K562 (cell line): Measurements from ENCODE around the gene PRXL2B. TPM values are rescaled to one million over a fixed set of nuclear protein-coding genes. Genes with fewer than 3 reads are reported as not detected.

Source experiments
- CC2D1A ChIP-seq: fragments of 450-650 bp; IDR thresholded peaks from 2 replicates; pipeline ENCODE4 v1.6.1; 2017; ENCODE audit warnings: mild to moderate bottlenecking
- DMBX1 ChIP-seq: fragments of 250-450 bp; sonication (Bioruptor Pico); IDR thresholded peaks from 2 replicates; pipeline ENCODE4 v1.8.0; 2022; ENCODE audit warnings: inconsistent platforms, mild to moderate bottlenecking, moderate library complexity, borderline replicate concordance
- FOXA3 ChIP-seq, 2 experiments: fragments of 450-650 bp in 1 of 2; sonication (generic) in 1 of 2; formaldehyde crosslinking; IDR thresholded peaks in 1 of 2; conservative IDR thresholded peaks in 1 of 2; 2 replicates each; pipeline versions ENCODE4 v1.4.0 to v1.8.0; 2020 to 2022; ENCODE audit warnings: mild to moderate bottlenecking in 2 of 2, missing genetic modification reagents in 1 of 2
- LEF1 ChIP-seq: fragments of 450-650 bp; IDR thresholded peaks from 2 replicates; pipeline ENCODE4 v1.6.1; 2016; ENCODE audit warnings: mild to moderate bottlenecking
- MAFK ChIP-seq: IDR thresholded peaks from 2 replicates; pipeline ENCODE4 v1.6.1; 2011; ENCODE audit warnings: low read length, improper control_type of control experiment
- MEF2D ChIP-seq: conservative IDR thresholded peaks from 2 replicates; pipeline ENCODE4 v1.6.1; 2016; ENCODE audit warnings: low read depth, missing genetic modification characterization, missing compliant biosample characterization
- PHB2 ChIP-seq: fragments of 450-650 bp; IDR thresholded peaks from 2 replicates; pipeline ENCODE4 v1.6.1; 2017; ENCODE audit warnings: low read depth
- POLR2AphosphoS2 ChIP-seq: IDR thresholded peaks from 2 replicates; pipeline ENCODE4 v1.6.1; 2012; ENCODE audit warnings: low read length, improper control_type of control experiment
- PURB ChIP-seq: sonication (generic); formaldehyde crosslinking; IDR thresholded peaks from 2 replicates; pipeline ENCODE4 v1.9.0; 2021; ENCODE audit warnings: low read depth, mild to moderate bottlenecking, missing genetic modification reagents
- RCOR1 ChIP-seq, 2 experiments: IDR thresholded peaks; 2 replicates each; pipeline ENCODE4 v1.6.1; 2012; ENCODE audit warnings: low read depth in 2 of 2, low read length in 2 of 2, borderline replicate concordance in 1 of 2, improper control_type of control experiment in 1 of 2
- RFX1 ChIP-seq: fragments of 450-650 bp; IDR thresholded peaks from 2 replicates; pipeline ENCODE4 v1.6.1; 2016; ENCODE audit warnings: mild to moderate bottlenecking, moderate library complexity
- SIN3B ChIP-seq: fragments of 450-650 bp; IDR thresholded peaks from 2 replicates; pipeline ENCODE4 v1.6.1; 2017; ENCODE audit warnings: low read depth, mild to moderate bottlenecking, moderate library complexity
- SMAD1 ChIP-seq: fragments of 150-350 bp; IDR thresholded peaks from 2 replicates; pipeline ENCODE4 v1.6.1; 2014; ENCODE audit warnings: low read length, low read depth; ENCODE audit not compliant: partially characterized antibody
- TAL1 ChIP-seq: fragments of 450-650 bp; IDR thresholded peaks from 2 replicates; pipeline ENCODE4 v1.6.1; 2016; ENCODE audit warnings: mild to moderate bottlenecking
- TCF7 ChIP-seq: sonication (generic); IDR thresholded peaks from 2 replicates; pipeline ENCODE4 v1.6.1; 2016; ENCODE audit warnings: antibody characterized with exemption, borderline replicate concordance
- ZNF217 ChIP-seq: sonication (generic); formaldehyde crosslinking; IDR thresholded peaks from 2 replicates; pipeline ENCODE4 v1.8.0; 2022; ENCODE audit warnings: mild to moderate bottlenecking, missing genetic modification reagents
- ZNF3 ChIP-seq: fragments of 250-450 bp; sonication (Bioruptor Pico); IDR thresholded peaks from 2 replicates; pipeline ENCODE4 v1.5.0; 2021; ENCODE audit warnings: mild to moderate bottlenecking, moderate library complexity
- ZNF444 ChIP-seq: fragments of 250-450 bp; sonication (Bioruptor Pico); IDR thresholded peaks from 2 replicates; pipeline ENCODE4 v1.4.0; 2020; ENCODE audit warnings: mild to moderate bottlenecking, moderate library complexity
- polyA plus RNA-seq, 8 experiments: library from polyadenylated mRNA; depleted of rRNA in 4 of 8; stranded (reverse) in 5 of 8; unstranded in 3 of 8; fragments of >200 nt; fragmentation: Nextera tagmentation in 2 of 8; fragmentation: Illumina TruSeq in 1 of 8; extraction: Ambion mirVana in 2 of 8; extraction: Trizol in 1 of 8; gene quantifications; 2 replicates each; pipeline versions ENCODE4 v1.2.1 to v1.2.3, GENCODE V29; 2011 to 2014; ENCODE audit warnings: inconsistent platforms in 1 of 8, missing spikeins in 1 of 8
- total RNA-seq, 7 experiments: library from RNA; depleted of rRNA in 6 of 7; stranded (reverse); fragments of >200 nt in 6 of 7; fragmentation: Illumina TruSeq in 2 of 7; extraction: Trizol in 2 of 7; gene quantifications; 2 replicates each; pipeline versions ENCODE4 v1.2.1 to v1.2.3, GENCODE V29; 2011 to 2021; ENCODE audit warnings: low replicate concordance in 1 of 7
- TF ChIP-seq, protein P1 (sequence below): fragments of 450-650 bp; IDR thresholded peaks from 2 replicates; pipeline ENCODE4 v1.7.1; 2018; ENCODE audit warnings: mild to moderate bottlenecking, low read depth; ENCODE audit not compliant: partially characterized antibody
- TF ChIP-seq, protein P2 (sequence below): fragments of 250-450 bp; sonication (Bioruptor Pico); IDR thresholded peaks from 2 replicates; pipeline ENCODE4 v1.8.0; 2021; ENCODE audit warnings: moderate library complexity, mild to moderate bottlenecking, inconsistent platforms
- TF ChIP-seq, protein P3 (sequence below): fragments of 450-650 bp; IDR thresholded peaks from 2 replicates; pipeline ENCODE4 v1.6.1; 2017; ENCODE audit warnings: antibody characterized with exemption
- TF ChIP-seq, protein P4 (sequence below): fragments of 250-450 bp; sonication (Bioruptor Pico); IDR thresholded peaks from 2 replicates; pipeline ENCODE4 v1.8.0; 2022; ENCODE audit warnings: inconsistent platforms, mild to moderate bottlenecking, moderate library complexity, borderline replicate concordance

PRXL2B gene
- total and polyA plus RNA-seq, 9 of the 15 experiments (the other 6 are each of a cell fraction or from before 2014, with no cell fraction given): 0.99 to 25.3 (median 11.8) TPM

DNA sequence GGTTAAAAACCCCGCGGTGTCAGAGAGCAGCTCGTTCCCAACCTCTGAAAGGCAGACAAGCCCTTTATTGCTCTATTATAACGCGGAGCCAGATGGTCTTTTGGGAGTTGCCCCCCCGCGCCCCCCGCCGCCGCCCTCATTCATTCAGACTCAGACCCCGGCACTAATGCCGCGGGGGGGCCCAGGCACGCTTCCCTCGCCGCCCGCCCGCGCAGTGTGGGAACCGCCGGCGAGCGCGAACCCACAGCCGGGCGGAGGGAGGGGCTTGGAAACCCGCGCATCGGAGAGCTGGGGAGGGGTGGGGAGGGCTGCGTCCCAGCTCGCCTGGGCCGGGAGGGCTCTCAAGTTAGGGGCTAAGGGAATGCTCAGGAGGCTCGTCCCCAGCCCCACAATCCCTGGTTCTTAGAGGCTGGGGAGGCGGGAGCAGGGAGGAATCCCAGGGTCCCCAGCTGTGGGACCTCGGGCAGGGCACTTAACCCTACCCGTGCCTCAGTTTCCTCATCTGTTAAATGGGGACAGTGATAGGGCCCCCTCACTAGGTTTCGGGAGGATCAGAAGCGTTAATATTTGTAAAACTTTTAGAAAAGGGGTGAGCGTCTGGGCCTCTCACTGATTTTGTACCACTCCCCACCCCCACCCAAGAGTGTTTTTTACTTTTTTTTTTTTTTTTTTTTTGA, 45.6 kb upstream of the PRXL2B start (continued):
- TF ChIP-seq, protein P1, sequence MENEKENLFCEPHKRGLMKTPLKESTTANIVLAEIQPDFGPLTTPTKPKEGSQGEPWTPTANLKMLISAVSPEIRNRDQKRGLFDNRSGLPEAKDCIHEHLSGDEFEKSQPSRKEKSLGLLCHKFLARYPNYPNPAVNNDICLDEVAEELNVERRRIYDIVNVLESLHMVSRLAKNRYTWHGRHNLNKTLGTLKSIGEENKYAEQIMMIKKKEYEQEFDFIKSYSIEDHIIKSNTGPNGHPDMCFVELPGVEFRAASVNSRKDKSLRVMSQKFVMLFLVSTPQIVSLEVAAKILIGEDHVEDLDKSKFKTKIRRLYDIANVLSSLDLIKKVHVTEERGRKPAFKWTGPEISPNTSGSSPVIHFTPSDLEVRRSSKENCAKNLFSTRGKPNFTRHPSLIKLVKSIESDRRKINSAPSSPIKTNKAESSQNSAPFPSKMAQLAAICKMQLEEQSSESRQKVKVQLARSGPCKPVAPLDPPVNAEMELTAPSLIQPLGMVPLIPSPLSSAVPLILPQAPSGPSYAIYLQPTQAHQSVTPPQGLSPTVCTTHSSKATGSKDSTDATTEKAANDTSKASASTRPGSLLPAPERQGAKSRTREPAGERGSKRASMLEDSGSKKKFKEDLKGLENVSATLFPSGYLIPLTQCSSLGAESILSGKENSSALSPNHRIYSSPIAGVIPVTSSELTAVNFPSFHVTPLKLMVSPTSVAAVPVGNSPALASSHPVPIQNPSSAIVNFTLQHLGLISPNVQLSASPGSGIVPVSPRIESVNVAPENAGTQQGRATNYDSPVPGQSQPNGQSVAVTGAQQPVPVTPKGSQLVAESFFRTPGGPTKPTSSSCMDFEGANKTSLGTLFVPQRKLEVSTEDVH: no peak
- TF ChIP-seq SIN3B (no peak), SMAD1 (no peak), MAFK (no peak), TCF7 (no peak), ZNF3 (no peak), RCOR1 (IDR thresholded peaks at IDR 0.05; ENCODE audit: borderline replicate concordance in 1 of 2, low read depth in 2 of 2, low read length in 2 of 2) (peak in 1 of 2 experiments; percentile 55; a peak in 1 of 4 replicates), PHB2 (no peak), LEF1 (no peak), FOXA3 (CRISPR knock-in tag; conservative IDR thresholded peaks at IDR 0.05 in 1 of 2, IDR thresholded peaks at IDR 0.05 in 1 of 2) (no peak), MEF2D (no peak), RFX1 (no peak), ZNF217 (CRISPR knock-in tag) (no peak), PURB (no peak), TAL1 (no peak), ZNF444 (no peak), POLR2AphosphoS2 (no peak), CC2D1A (0 out of 2 replicates have a peak, but pooled peaks have one; percentile 31), DMBX1 (CRISPR knock-in tag) (no peak)
- TF ChIP-seq, protein P2, sequence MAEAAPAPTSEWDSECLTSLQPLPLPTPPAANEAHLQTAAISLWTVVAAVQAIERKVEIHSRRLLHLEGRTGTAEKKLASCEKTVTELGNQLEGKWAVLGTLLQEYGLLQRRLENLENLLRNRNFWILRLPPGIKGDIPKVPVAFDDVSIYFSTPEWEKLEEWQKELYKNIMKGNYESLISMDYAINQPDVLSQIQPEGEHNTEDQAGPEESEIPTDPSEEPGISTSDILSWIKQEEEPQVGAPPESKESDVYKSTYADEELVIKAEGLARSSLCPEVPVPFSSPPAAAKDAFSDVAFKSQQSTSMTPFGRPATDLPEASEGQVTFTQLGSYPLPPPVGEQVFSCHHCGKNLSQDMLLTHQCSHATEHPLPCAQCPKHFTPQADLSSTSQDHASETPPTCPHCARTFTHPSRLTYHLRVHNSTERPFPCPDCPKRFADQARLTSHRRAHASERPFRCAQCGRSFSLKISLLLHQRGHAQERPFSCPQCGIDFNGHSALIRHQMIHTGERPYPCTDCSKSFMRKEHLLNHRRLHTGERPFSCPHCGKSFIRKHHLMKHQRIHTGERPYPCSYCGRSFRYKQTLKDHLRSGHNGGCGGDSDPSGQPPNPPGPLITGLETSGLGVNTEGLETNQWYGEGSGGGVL: no peak
- TF ChIP-seq, protein P3, sequence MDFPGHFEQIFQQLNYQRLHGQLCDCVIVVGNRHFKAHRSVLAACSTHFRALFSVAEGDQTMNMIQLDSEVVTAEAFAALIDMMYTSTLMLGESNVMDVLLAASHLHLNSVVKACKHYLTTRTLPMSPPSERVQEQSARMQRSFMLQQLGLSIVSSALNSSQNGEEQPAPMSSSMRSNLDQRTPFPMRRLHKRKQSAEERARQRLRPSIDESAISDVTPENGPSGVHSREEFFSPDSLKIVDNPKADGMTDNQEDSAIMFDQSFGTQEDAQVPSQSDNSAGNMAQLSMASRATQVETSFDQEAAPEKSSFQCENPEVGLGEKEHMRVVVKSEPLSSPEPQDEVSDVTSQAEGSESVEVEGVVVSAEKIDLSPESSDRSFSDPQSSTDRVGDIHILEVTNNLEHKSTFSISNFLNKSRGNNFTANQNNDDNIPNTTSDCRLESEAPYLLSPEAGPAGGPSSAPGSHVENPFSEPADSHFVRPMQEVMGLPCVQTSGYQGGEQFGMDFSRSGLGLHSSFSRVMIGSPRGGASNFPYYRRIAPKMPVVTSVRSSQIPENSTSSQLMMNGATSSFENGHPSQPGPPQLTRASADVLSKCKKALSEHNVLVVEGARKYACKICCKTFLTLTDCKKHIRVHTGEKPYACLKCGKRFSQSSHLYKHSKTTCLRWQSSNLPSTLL: no peak
- TF ChIP-seq, protein P4, sequence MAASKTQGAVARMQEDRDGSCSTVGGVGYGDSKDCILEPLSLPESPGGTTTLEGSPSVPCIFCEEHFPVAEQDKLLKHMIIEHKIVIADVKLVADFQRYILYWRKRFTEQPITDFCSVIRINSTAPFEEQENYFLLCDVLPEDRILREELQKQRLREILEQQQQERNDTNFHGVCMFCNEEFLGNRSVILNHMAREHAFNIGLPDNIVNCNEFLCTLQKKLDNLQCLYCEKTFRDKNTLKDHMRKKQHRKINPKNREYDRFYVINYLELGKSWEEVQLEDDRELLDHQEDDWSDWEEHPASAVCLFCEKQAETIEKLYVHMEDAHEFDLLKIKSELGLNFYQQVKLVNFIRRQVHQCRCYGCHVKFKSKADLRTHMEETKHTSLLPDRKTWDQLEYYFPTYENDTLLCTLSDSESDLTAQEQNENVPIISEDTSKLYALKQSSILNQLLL (CRISPR knock-in tag): no peak
